NB4 (cell line): Measurements from ENCODE around the gene GUCY2D.

Experiments
- DNase-seq: peaks from one replicate; pipeline ENCODE4 v3.0.0; 2010; ENCODE audit warnings: low read depth
- H3K4me3 ChIP-seq: one replicate; pipeline ENCODE4 v1.5.1; 2011; ENCODE audit warnings: mild to moderate bottlenecking, low read depth, low read length, moderate library complexity
- CTCF ChIP-seq: IDR thresholded peaks from one replicate; pipeline ENCODE4 v1.5.1; 2012; ENCODE audit warnings: low read depth, low read length
- MAX ChIP-seq: IDR thresholded peaks from 2 replicates; pipeline ENCODE4 v1.6.1; 2011; ENCODE audit warnings: low read depth, low read length
- MYC ChIP-seq: IDR thresholded peaks from 2 replicates; pipeline ENCODE4 v1.6.1; 2011; ENCODE audit warnings: low read depth, low read length
- POLR2A ChIP-seq: IDR thresholded peaks from 2 replicates; pipeline ENCODE4 v1.6.1; 2011; ENCODE audit warnings: mild to moderate bottlenecking; ENCODE audit not compliant: insufficient read length; ENCODE audit errors: extremely low read depth

GUCY2D gene

DNA sequence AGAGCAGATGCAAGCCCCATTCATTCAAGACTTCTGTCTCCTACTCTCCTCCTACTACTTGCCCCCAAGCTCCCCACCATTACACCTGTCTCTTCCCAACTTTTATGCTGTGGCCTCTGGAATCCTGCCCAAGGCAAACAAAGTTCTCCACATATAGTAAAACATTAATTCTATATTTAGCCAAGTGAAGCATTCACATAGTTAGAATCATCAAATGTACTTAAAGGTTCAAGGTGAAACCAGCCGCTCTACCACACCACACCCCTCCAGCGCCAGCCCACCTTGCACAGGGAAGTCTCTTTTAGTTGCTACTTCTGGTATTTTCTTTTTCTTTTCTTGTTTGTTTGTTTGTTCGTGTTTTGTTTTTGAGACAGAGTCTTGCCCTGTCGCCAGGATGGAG is 25.4 kb upstream of the GUCY2D start:
- no peak for DNase-seq
- H3K4me3 ChIP-seq, result no peak overlapping the region
- TF ChIP-seq CTCF (no peak), MYC (no peak), POLR2A (no peak), MAX (no peak)

DNA sequence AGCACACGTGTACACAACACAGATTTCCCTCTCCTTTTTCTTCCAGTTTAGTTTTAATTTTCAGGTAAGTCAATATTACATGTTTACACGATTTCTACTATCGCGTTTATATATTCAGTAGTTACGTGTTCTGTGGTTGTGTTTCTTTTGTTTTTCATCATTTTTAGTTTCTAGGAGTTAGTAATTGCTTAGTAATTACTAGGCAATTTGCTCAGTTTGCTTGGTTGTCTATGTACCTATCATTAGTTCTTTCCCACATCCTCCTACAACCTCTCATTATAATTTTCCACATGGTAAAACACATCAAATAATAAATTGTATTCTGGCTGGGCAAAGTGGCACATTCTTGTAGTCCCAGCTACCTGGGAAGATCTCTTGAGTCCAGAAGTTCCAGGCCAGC is 24.6 kb upstream of the GUCY2D start:
- no peak for DNase-seq
- no peak for TF ChIP-seq POLR2A
- no peak for TF ChIP-seq MAX
- TF ChIP-seq CTCF, result no peak
- TF ChIP-seq MYC, result no peak
- no peak overlapping the region for H3K4me3 ChIP-seq

GRCh38 chr17:7982173-7982572 is 20.2 kb upstream of the GUCY2D start:
- TF ChIP-seq POLR2A, result no peak
- TF ChIP-seq MYC, result no peak
- TF ChIP-seq MAX, result no peak
- TF ChIP-seq CTCF, result no peak
- DNase-seq, result peak; percentile 38

GRCh38 chr17:7982666-7983065 is 19.7 kb upstream of the GUCY2D start:
- no peak overlapping the region for H3K4me3 ChIP-seq
- peak; percentile 40 for DNase-seq
- no peak for TF ChIP-seq MYC
- TF ChIP-seq MAX, result no peak
- TF ChIP-seq POLR2A, result no peak
- TF ChIP-seq CTCF, result no peak

More at GRCh38 chr17:7982173-7982572, 20.2 kb upstream of the GUCY2D start:
- no peak overlapping the region for H3K4me3 ChIP-seq

DNA sequence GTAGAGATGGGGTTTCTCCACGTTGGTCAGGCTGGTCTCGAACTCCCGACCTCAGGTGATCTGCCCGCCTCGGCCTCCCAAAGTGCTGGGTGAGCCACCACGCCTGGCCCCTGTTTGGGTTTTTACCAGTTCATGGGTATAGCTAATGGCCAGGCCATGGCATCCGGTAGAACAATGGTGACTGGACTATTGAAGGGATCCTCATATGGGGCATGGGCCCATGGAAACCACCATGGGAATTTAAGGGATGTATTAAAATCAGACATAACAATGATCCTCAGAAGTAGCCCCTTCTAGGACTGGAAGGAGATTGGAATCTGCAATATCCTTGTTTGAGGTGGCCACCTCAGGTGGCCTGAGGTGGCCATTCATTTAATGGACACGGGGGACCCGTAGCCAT is 17.5 kb upstream of the GUCY2D start:
- no peak for DNase-seq
- TF ChIP-seq MAX (no peak), MYC (no peak), CTCF (no peak), POLR2A (no peak)
- no peak overlapping the region for H3K4me3 ChIP-seq

- no peak for TF ChIP-seq CTCF
- no peak for TF ChIP-seq MYC
- no peak for TF ChIP-seq POLR2A
- TF ChIP-seq MAX, result no peak
- no peak for DNase-seq
- no peak overlapping the region for H3K4me3 ChIP-seq
Measured at GRCh38 chr17:7987112-7987893, 15.1 kb upstream of the GUCY2D start.
